K562 (cell line): ENCODE data around the gene IRAK4. TPM values are rescaled to one million over a fixed set of nuclear protein-coding genes. Genes with fewer than 3 reads are reported as not detected.

Source experiments
- ATAC-seq: fragments of 200-7000 bp; cut with Tn5 transposase; 3 replicates; pipeline ENCODE4 v1.9.1; 2020; ENCODE audit warnings: moderate library complexity
- BruUV-seq: library from RNA; stranded (reverse); fragments of 400-500 nt; replicated peaks from 2 replicates; lab custom pipeline; 2021; lab: Mats Ljungman, UMichigan
- CTCF ChIA-PET: fragments of 300-600 bp; formaldehyde crosslinking; extraction: SDS; loops from one replicate; lab custom pipeline; 2021; ENCODE audit warnings: low intra/inter-chr PET ratio; lab: Yijun Ruan, JAX
- POLR2A ChIA-PET: fragments of 300-600, 350-650 bp; sonication (Branson Sonifier 250); formaldehyde crosslinking; extraction: SDS; loops from one replicate; lab custom pipeline; 2021; ENCODE audit warnings: antibody characterized with exemption, inconsistent platforms; lab: Yijun Ruan, JAX
- DNase-seq, 4 experiments: peaks; one replicate each; pipeline versions ENCODE4 v3.0.0 to v3.0.0-alpha.2; 2011 to 2018; ENCODE audit warnings: low spot score in 3 of 4, mixed read lengths in 3 of 4; ENCODE audit errors: extremely low read depth in 1 of 4
- FAIRE-seq: peaks from 2 replicates; lab custom pipeline; 2011; peaks lifted over from hg19 to GRCh38; lab: Jason Lieb, UNC
- H2AFZ ChIP-seq: 2 replicates; pipeline ENCODE4 v1.6.0; 2011; ENCODE audit warnings: low read depth, low read length, control low read depth, inconsistent platforms
- H3K27ac ChIP-seq: fragments of 200-600 bp; 3 replicates; pipeline ENCODE4 v1.8.0; 2011; ENCODE audit warnings: low read depth, mild to moderate bottlenecking, control low read depth, inconsistent platforms, low read length, moderate library complexity, mixed read lengths; ENCODE audit errors: extremely low read depth
- H3K27me3 ChIP-seq, 2 experiments: fragments of 300-600 bp in 1 of 2; 2 replicates in 1 of 2; 3 replicates in 1 of 2; pipeline versions ENCODE4 v1.6.0 to v1.8.0; 2011; ENCODE audit warnings: inconsistent platforms in 2 of 2, low read length in 2 of 2, mild to moderate bottlenecking in 1 of 2, mixed read lengths in 1 of 2, moderate library complexity in 1 of 2; ENCODE audit not compliant: control insufficient read depth in 2 of 2, insufficient read depth in 2 of 2
- H3K36me3 ChIP-seq: fragments of 300-600 bp; 3 replicates; pipeline ENCODE4 v1.8.0; 2011; ENCODE audit warnings: mild to moderate bottlenecking, low read length, inconsistent platforms; ENCODE audit not compliant: control insufficient read depth, insufficient read depth
- H3K4me1 ChIP-seq, 2 experiments: fragments of 200-600 bp in 1 of 2; replicated peaks in 1 of 2; 2 replicates in 1 of 2; 3 replicates in 1 of 2; pipeline versions ENCODE4 v1.5.1 to v1.8.0; 2011; ENCODE audit warnings: inconsistent platforms in 2 of 2, low read length in 2 of 2, mild to moderate bottlenecking in 1 of 2, mixed read lengths in 1 of 2, moderate library complexity in 1 of 2; ENCODE audit not compliant: control insufficient read depth in 2 of 2, insufficient read depth in 2 of 2
- H3K4me2 ChIP-seq: 2 replicates; pipeline ENCODE4 v1.6.1; 2011; ENCODE audit warnings: low read length, control low read depth, inconsistent platforms, mixed read lengths; ENCODE audit not compliant: insufficient read depth
- H3K4me3 ChIP-seq: fragments of 200-600 bp; sonication (generic), shearing (Covaris generic); 2 replicates; pipeline ENCODE4 v1.5.1; 2016; ENCODE audit warnings: control low read depth, inconsistent platforms
- H3K79me2 ChIP-seq: fragments of 200-600 bp; 3 replicates; pipeline ENCODE4 v1.8.0; 2011; ENCODE audit warnings: low read length, inconsistent platforms; ENCODE audit not compliant: control insufficient read depth, insufficient read depth
- H3K9ac ChIP-seq, 2 experiments: 2 replicates each; pipeline versions ENCODE4 v1.6.0 to v1.6.1; 2011; ENCODE audit warnings: low read depth in 2 of 2, low read length in 2 of 2, control low read depth in 1 of 2, inconsistent platforms in 1 of 2, mild to moderate bottlenecking in 1 of 2, mixed read lengths in 1 of 2; ENCODE audit not compliant: insufficient read depth in 1 of 2
- H3K9me1 ChIP-seq: one replicate; pipeline ENCODE4 v1.6.0; 2011; ENCODE audit warnings: inconsistent platforms, mild to moderate bottlenecking, low read length, moderate library complexity; ENCODE audit not compliant: control insufficient read depth, insufficient read depth
- H3K9me3 ChIP-seq: replicated peaks from 2 replicates; pipeline ENCODE4 v1.5.1; 2011; ENCODE audit warnings: low read depth, low read length, inconsistent platforms; ENCODE audit not compliant: control insufficient read depth, insufficient read depth
- H4K20me1 ChIP-seq: replicated peaks from 2 replicates; pipeline ENCODE4 v1.6.1; 2011; ENCODE audit warnings: low read length, inconsistent platforms, mixed read lengths; ENCODE audit not compliant: control insufficient read depth, insufficient read depth
- ARID1B ChIP-seq: fragments of 450-650 bp; IDR thresholded peaks from 2 replicates; pipeline ENCODE4 v1.6.1; 2016; ENCODE audit warnings: antibody characterized with exemption, mild to moderate bottlenecking, inconsistent platforms
- DPF2 ChIP-seq: fragments of 450-650 bp; IDR thresholded peaks from 2 replicates; pipeline ENCODE4 v1.6.1; 2016
- EP300 ChIP-seq: IDR thresholded peaks from 2 replicates; pipeline ENCODE4 v1.6.1; 2012; ENCODE audit warnings: low read length, improper control_type of control experiment
- FOXK1 ChIP-seq: sonication (generic); formaldehyde crosslinking; IDR thresholded peaks from 2 replicates; pipeline ENCODE4 v1.8.0; 2022; ENCODE audit warnings: missing genetic modification reagents, mild to moderate bottlenecking, borderline replicate concordance
- HNRNPL ChIP-seq: fragments of 200-400 bp; formaldehyde crosslinking; IDR thresholded peaks from 2 replicates; pipeline ENCODE4 v1.6.1; 2017; ENCODE audit warnings: low read depth, mild to moderate bottlenecking, low read length
- NFRKB ChIP-seq: fragments of 450-650 bp; IDR thresholded peaks from 2 replicates; pipeline ENCODE4 v1.6.1; 2016; ENCODE audit warnings: low read depth
- PCBP2 ChIP-seq: fragments of 200-400 bp; formaldehyde crosslinking; IDR thresholded peaks from 2 replicates; pipeline ENCODE4 v1.6.1; 2018; ENCODE audit warnings: low read length, low read depth, mild to moderate bottlenecking, moderate library complexity; ENCODE audit not compliant: poor library complexity, severe bottlenecking
- RFX5 ChIP-seq: IDR thresholded peaks from 2 replicates; pipeline ENCODE4 v1.6.1; 2011; ENCODE audit warnings: low read depth, mild to moderate bottlenecking, improper control_type of control experiment, low read length
- SUPT5H ChIP-seq: fragments of 450-650 bp; IDR thresholded peaks from 2 replicates; pipeline ENCODE4 v1.6.1; 2016
- ZNF12 ChIP-seq: sonication (generic); formaldehyde crosslinking; IDR thresholded peaks from 2 replicates; pipeline ENCODE4 v1.4.0; 2020; ENCODE audit warnings: mild to moderate bottlenecking, missing genetic modification reagents
- ZNF764 ChIP-seq: fragments of 250-450 bp; sonication (Bioruptor Pico); IDR thresholded peaks from 2 replicates; pipeline ENCODE4 v1.4.0; 2020; ENCODE audit warnings: low read depth, mild to moderate bottlenecking, moderate library complexity
- WGBS: fragments of 100-300 bp; shearing (Covaris generic); methylation state at CpG from one replicate; pipeline ENCODE4 v1.1.6; 2016; ENCODE audit warnings: low coverage, mixed read lengths; ENCODE audit not compliant: insufficient coverage; ENCODE audit errors: missing lambda C conversion rate; 5-methylcytosine and 5-hydroxymethylcytosine counted together
- in situ Hi-C: fragments of 300-500 bp; cut with MboI; formaldehyde crosslinking; loops from 4 replicates; pipeline ENCODE4 v1.15.0; 2018; ENCODE audit warnings: inconsistent platforms, mixed read lengths
- intact Hi-C: fragments of 100-400 bp; cut with micrococcal nuclease; formaldehyde crosslinking; loops from 2 replicates; pipeline ENCODE4 v1.14.2; 2022
- polyA plus RNA-seq, 8 experiments: library from polyadenylated mRNA; depleted of rRNA in 4 of 8; stranded (reverse) in 5 of 8; unstranded in 3 of 8; fragments of >200 nt; fragmentation: Nextera tagmentation in 2 of 8; fragmentation: Illumina TruSeq in 1 of 8; extraction: Ambion mirVana in 2 of 8; extraction: Trizol in 1 of 8; gene quantifications; 2 replicates each; pipeline versions ENCODE4 v1.2.1 to v1.2.3, GENCODE V29; 2011 to 2014; ENCODE audit warnings: inconsistent platforms in 1 of 8, missing spikeins in 1 of 8
- total RNA-seq, 7 experiments: library from RNA; depleted of rRNA in 6 of 7; stranded (reverse); fragments of >200 nt in 6 of 7; fragmentation: Illumina TruSeq in 2 of 7; extraction: Trizol in 2 of 7; gene quantifications; 2 replicates each; pipeline versions ENCODE4 v1.2.1 to v1.2.3, GENCODE V29; 2011 to 2021; ENCODE audit warnings: low replicate concordance in 1 of 7
- TF ChIP-seq, protein P1 (sequence below): fragments of 250-450 bp; sonication (Bioruptor Pico); IDR thresholded peaks from 2 replicates; pipeline ENCODE4 v1.5.1; 2021; ENCODE audit warnings: mild to moderate bottlenecking
- TF ChIP-seq, protein P2 (sequence below): IDR thresholded peaks from 2 replicates; pipeline ENCODE4 v1.6.1; 2011; ENCODE audit warnings: borderline replicate concordance, low read depth, mild to moderate bottlenecking, moderate library complexity, low read length; ENCODE audit not compliant: insufficient read depth, poor library complexity, severe bottlenecking

IRAK4 gene
- total and polyA plus RNA-seq, 9 of the 15 experiments (the other 6 are each of a cell fraction or from before 2014, with no cell fraction given) = 10.8 to 34.5 (median 16.0) TPM

DNA sequence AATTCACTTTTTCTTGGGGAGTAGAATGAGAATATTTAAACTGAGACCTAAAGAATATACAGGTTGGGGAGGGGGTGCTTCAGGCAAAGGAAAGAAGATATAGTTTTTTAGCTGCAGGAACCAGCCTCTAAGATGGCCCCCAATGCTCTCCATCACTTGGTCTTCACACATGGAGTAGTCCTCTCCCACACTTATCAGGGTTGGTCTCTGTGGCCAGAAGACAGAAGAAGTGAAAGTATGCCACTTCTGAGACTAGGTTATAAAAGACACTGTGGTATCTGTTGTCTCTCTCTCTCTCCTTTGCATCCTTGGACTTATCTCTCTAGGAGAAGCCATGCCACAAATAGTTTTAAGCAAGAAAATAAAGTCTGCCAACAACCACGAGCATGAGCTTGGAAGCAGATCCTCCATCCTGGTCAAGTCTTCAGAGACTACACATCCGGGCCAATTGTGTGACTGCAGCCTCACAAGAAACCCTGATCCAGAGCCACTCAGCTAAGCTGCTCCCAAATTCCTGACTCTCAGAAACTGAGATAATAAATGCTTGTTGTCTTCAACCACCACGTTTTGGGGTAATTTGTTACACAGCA lies 18.1 kb upstream of the IRAK4 start:
- BruUV-seq = no TSS peak
- H3K36me3 ChIP-seq = peaks cover 77% of the 10 kb centered on the region
- H3K4me3 ChIP-seq = no peak overlapping the region
- intact Hi-C loops (no loop called here), in situ Hi-C loops (no loop called here)
- TF ChIP-seq PCBP2 (no peak), ZNF12 (CRISPR knock-in tag) (no peak)
- FAIRE-seq = no peak
- H3K27ac ChIP-seq = no peak overlapping the region
- ATAC-seq = no peak
- no peaks in the 10 kb centered on the region for H3K4me1 ChIP-seq
- H3K27me3 ChIP-seq = no peaks in the 10 kb centered on the region
- H3K79me2 ChIP-seq = no peaks in the 10 kb centered on the region
- H3K9ac ChIP-seq = no peak overlapping the region
- CTCF ChIA-PET = no interaction called here
- H3K9me1 ChIP-seq = no peaks in the 10 kb centered on the region
- H4K20me1 ChIP-seq = no peaks in the 10 kb centered on the region
- H2AFZ ChIP-seq = no peak overlapping the region
- whole genome bisulfite sequencing = 62% methylated on average over 2 of the region's 3 CpGs
- no peak overlapping the region for H3K4me2 ChIP-seq
- no peak for DNase-seq
- POLR2A ChIA-PET = interaction anchor here (0.6 kb wide), 1 partner anchor 11 kb away, joined by 3 read pairs; no protein-coding TSS in a partner anchor
- no peaks in the 10 kb centered on the region for H3K9me3 ChIP-seq

DNA sequence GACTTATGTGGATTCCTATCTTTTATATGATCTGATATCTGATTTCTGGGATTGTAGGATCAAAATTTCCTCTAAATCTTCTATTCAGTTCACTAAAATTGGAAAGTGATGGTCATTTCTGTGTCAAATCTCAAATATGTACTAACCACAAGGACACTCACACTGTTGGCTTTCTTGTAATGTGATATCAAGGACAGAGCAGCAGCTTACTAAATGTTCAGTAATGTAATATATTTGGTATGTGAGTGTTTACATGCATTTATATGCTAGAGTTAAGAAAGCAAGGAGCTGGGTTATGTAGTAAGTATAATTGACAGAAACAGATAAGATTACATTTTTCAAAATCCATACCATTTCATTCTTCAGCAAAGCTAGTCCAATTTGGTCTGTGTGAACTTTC lies 16.6 kb upstream of the IRAK4 start:
- Histone ChIP-seq H3K79me2 (no peaks in the 10 kb centered on the region), H3K27ac (no peak overlapping the region), H3K27me3 (no peaks in the 10 kb centered on the region), H3K36me3 (peaks cover 75% of the 10 kb centered on the region), H3K4me2 (no peak overlapping the region), H3K9me3 (no peaks in the 10 kb centered on the region), H3K9ac (no peak overlapping the region), H3K4me3 (no peak overlapping the region), H3K9me1 (no peaks in the 10 kb centered on the region), H4K20me1 (no peaks in the 10 kb centered on the region), H2AFZ (no peak overlapping the region), H3K4me1 (no peaks in the 10 kb centered on the region)
- intact Hi-C loops (no loop called here), in situ Hi-C loops (no loop called here)
- FAIRE-seq (no peak), ATAC-seq (no peak), DNase-seq (no peak)
- BruUV-seq = no TSS peak
- POLR2A ChIA-PET = no interaction called here
- CTCF ChIA-PET = no interaction called here
- TF ChIP-seq, protein P1, sequence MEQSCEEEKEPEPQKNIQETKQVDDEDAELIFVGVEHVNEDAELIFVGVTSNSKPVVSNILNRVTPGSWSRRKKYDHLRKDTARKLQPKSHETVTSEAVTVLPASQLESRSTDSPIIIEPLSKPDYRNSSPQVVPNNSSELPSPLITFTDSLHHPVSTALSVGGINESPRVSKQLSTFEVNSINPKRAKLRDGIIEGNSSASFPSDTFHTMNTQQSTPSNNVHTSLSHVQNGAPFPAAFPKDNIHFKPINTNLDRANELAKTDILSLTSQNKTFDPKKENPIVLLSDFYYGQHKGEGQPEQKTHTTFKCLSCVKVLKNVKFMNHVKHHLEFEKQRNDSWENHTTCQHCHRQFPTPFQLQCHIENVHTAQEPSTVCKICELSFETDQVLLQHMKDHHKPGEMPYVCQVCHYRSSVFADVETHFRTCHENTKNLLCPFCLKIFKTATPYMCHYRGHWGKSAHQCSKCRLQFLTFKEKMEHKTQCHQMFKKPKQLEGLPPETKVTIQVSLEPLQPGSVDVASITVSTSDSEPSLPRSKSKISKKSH (CRISPR knock-in tag) = no peak
- no peak for TF ChIP-seq FOXK1 (CRISPR knock-in tag)
- TF ChIP-seq HNRNPL = no peak
- no peak for TF ChIP-seq DPF2
- no peak for TF ChIP-seq ZNF764 (CRISPR knock-in tag)
- no peak for TF ChIP-seq RFX5
- no peak for TF ChIP-seq SUPT5H
- TF ChIP-seq, protein P2, sequence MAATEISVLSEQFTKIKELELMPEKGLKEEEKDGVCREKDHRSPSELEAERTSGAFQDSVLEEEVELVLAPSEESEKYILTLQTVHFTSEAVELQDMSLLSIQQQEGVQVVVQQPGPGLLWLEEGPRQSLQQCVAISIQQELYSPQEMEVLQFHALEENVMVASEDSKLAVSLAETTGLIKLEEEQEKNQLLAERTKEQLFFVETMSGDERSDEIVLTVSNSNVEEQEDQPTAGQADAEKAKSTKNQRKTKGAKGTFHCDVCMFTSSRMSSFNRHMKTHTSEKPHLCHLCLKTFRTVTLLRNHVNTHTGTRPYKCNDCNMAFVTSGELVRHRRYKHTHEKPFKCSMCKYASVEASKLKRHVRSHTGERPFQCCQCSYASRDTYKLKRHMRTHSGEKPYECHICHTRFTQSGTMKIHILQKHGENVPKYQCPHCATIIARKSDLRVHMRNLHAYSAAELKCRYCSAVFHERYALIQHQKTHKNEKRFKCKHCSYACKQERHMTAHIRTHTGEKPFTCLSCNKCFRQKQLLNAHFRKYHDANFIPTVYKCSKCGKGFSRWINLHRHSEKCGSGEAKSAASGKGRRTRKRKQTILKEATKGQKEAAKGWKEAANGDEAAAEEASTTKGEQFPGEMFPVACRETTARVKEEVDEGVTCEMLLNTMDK = no peak
- TF ChIP-seq NFRKB = no peak
- no peak for TF ChIP-seq EP300
- no peak for TF ChIP-seq ARID1B
